Cardiac fibroblast (primary cell): Measurements from ENCODE around the gene TTLL1.
A peak's percentile ranks its signal among the peaks of the same experiment; 100 is the strongest.

ENCODE experiments used
- DNase-seq, 2 donors: peaks; one replicate each; pipeline versions ENCODE4 v3.0.0 to v3.0.0-alpha.2; 2010; ENCODE audit warnings: low read depth in 2 of 2
- H3K4me3 ChIP-seq, 2 donors: replicated peaks in 1 of 2; 1 replicate in 1 of 2; 2 replicates in 1 of 2; pipeline ENCODE4 v1.5.1; 2011; ENCODE audit warnings: low read depth in 2 of 2, low read length in 2 of 2, mild to moderate bottlenecking in 2 of 2, moderate library complexity in 1 of 2
- TF ChIP-seq, protein P1 (sequence below): IDR thresholded peaks from one replicate; pipeline ENCODE4 v1.5.1; 2011; ENCODE audit warnings: low read depth, mild to moderate bottlenecking, low read length, inconsistent platforms

The TTLL1 gene

DNA sequence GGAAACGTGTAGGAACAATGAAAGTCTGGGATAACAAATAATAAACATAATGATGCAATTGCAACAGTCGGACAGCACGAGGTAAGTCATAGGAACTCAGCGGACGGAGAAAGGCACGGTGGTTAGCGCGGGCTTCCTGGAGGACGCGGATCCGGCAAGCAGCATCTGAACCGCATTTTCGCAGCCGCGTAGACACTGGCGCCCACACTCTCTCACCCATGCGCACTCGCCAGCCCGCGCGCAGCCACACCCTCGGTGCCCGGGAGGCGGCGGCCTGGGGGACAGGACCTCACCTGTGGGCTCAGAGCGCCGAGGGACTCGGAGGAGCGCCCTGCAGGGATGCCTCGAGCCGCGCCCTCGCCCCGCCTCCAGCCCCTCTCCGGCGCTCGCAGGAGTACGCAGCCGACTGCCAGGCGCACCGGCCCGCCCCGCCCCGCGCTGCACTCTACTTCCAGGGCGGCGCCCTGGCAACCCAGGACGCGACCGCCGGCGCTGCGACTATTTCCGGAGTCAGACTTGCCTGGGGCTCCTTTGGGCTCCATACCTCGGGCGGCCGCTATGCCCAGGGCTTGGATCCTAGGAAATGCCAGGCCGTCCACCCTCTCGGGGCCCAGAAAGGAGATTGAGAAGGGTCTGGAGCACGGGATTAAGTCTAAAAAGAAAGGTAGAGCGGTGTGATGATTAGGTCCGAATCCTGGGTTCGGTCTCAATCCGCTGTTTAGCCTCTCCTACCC, at the start of gene TTLL1:
TTLL1 (minus strand) TSS at position 408 of the 734 bp plus-strand sequence. CDS start 13,805 bp downstream, outside the sequence.
- TF ChIP-seq, protein P1, sequence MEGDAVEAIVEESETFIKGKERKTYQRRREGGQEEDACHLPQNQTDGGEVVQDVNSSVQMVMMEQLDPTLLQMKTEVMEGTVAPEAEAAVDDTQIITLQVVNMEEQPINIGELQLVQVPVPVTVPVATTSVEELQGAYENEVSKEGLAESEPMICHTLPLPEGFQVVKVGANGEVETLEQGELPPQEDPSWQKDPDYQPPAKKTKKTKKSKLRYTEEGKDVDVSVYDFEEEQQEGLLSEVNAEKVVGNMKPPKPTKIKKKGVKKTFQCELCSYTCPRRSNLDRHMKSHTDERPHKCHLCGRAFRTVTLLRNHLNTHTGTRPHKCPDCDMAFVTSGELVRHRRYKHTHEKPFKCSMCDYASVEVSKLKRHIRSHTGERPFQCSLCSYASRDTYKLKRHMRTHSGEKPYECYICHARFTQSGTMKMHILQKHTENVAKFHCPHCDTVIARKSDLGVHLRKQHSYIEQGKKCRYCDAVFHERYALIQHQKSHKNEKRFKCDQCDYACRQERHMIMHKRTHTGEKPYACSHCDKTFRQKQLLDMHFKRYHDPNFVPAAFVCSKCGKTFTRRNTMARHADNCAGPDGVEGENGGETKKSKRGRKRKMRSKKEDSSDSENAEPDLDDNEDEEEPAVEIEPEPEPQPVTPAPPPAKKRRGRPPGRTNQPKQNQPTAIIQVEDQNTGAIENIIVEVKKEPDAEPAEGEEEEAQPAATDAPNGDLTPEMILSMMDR, result peak; percentile 11
- H3K4me3 ChIP-seq, result peak within 1 kb of the TSS; percentile 80 to 86
- DNase-seq, result peak; percentile 85 to 89

DNA sequence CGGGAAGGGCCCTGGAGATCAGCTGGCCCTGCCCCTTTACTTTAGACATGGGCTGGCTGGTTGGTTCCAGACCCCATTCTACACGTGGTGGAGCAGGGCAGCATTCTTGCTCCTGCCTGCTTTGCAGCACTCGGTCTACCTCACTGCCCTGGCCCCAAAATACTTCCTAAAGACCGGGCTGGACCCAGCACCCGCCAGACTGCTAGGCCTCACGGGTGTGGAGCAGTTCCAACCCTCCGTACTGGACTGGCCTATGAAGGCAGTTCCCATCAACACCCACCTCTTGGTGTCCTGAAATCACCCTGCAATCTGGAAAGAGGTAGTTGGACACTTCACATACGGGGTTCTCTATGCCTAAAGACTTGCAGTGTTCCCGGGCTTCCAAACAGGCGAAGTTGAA, 47.6 kb upstream of the TTLL1 start:
- DNase-seq, result no peak
- TF ChIP-seq, protein P1, result no peak
- no peak overlapping the region for H3K4me3 ChIP-seq

DNA sequence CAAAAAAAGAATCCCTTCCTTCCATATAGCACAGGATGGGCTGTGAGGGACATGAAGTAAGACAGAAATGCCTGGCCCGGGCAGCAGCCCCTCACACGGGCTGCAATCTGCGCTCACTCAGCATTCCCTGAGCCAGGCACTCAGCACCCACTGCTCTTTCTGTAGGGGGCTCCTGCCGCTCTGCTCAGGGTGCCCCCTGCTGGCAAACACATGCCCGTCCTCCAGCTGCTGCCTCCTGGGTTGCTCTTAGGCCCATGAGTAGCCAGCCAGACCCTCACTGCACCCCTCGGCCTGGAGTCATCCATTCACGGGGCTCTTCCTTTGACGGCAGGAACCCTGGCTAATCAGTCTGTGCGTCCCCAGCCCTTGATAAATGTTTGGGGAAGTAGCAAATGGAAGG, 47.1 kb upstream of the TTLL1 start:
- peak; percentile 32 to 62 for DNase-seq
- TF ChIP-seq, protein P1, result peak; percentile 85
- no peak overlapping the region for H3K4me3 ChIP-seq

DNA sequence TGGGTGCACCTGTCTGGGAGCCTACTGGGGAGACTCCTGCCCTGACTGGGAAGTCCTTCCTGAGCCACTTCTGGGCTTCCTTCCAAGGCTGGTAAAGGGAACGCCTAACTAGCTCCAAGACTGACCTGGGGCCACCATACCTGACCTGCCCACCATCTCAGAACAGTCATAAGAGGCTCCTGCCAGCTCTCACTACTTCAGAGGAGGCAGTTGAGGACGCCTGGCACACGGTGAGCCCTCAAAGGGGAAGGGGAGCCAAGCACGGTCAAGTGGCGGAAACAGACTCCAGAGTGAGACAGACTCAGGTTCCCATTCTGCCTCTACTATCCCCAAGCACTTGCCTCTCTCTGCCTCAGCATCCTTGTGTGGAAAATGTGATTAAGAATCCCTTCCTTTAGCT, 46.4 kb upstream of the TTLL1 start:
- TF ChIP-seq, protein P1, result no peak
- DNase-seq, result no peak
- no peak overlapping the region for H3K4me3 ChIP-seq

DNA sequence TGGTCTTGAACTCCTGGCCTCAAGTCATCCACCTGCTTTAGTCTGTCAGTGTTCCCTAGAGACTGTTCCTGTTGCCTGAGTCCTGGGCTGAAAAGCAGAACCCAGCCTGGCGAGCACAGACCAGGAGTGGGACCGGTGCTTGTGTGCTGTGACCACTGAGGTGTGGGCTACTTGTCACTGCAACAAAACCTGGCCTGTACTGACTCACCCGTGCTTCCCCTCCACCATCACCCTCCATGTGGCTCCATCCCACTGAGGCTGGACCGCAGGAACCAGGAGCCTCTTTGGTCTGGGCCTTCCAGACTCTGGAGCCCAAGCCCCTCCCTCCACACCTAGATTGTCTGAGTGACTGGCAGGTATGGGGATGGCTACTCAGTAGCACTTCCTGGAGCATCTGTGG, 45.4 kb upstream of the TTLL1 start:
- TF ChIP-seq, protein P1, result no peak
- no peak overlapping the region for H3K4me3 ChIP-seq
- DNase-seq, result no peak

DNA sequence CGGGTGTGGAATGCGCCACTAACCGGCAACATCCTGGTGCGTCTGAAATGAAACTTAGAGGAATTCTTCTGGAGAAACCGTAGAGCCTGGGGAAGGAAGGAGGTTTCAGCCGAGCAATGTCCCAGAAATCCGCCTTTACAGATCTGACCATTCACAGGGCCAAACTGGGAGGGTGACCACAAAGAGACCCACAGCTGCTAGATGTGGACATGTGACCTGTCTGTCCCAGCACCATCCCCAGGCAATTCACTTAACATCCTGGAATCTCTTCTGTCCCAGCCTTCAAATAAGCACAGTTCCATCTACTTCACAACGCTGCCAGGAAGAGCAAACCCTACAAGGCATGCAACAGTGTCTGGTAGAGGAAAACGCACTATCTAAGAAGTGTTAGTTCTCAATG, 44.2 kb upstream of the TTLL1 start:
- no peak for DNase-seq
- no peak overlapping the region for H3K4me3 ChIP-seq
- TF ChIP-seq, protein P1, result no peak
